ENCODE data around the gene CYBC1.

GRCh38 chr17:82470065-82470464 lies 19.5 kb upstream of the CYBC1 start:
- TF ChIP-seq CTCF (IDR thresholded peaks at IDR 0.05): no peak
- TF ChIP-seq POLR2A (IDR thresholded peaks at IDR 0.05): no peak
